Endothelial cell (in vitro differentiated cells): ENCODE data around the gene ITFG2. TPM values are rescaled to one million over a fixed set of nuclear protein-coding genes. Genes with fewer than 3 reads are reported as not detected.
A peak's percentile ranks its signal among the peaks of the same experiment; 100 is the strongest.

Source experiments
- DNase-seq: peaks from one replicate; pipeline ENCODE4 v3.0.0; 2021; ENCODE audit warnings: low spot score
- H3K27ac Mint-ChIP-seq: one replicate; pipeline ENCODE4 v1.8.0; 2021; ENCODE audit warnings: mixed read lengths, inconsistent platforms; ENCODE audit not compliant: unreplicated experiment
- H3K27me3 Mint-ChIP-seq: one replicate; pipeline ENCODE4 v1.8.0; 2021; ENCODE audit warnings: mild to moderate bottlenecking, moderate library complexity, mixed read lengths, inconsistent platforms; ENCODE audit not compliant: unreplicated experiment
- H3K36me3 Mint-ChIP-seq: one replicate; pipeline ENCODE4 v1.8.0; 2021; ENCODE audit warnings: mild to moderate bottlenecking, low read depth, mixed read lengths, inconsistent platforms; ENCODE audit not compliant: unreplicated experiment
- H3K4me1 Mint-ChIP-seq: one replicate; pipeline ENCODE4 v1.8.0; 2021; ENCODE audit warnings: mild to moderate bottlenecking, mixed read lengths, inconsistent platforms; ENCODE audit not compliant: unreplicated experiment
- H3K4me3 Mint-ChIP-seq: one replicate; pipeline ENCODE4 v1.8.0; 2021; ENCODE audit warnings: mild to moderate bottlenecking, mixed read lengths, inconsistent platforms; ENCODE audit not compliant: unreplicated experiment
- H3K9me3 Mint-ChIP-seq: one replicate; pipeline ENCODE4 v1.8.0; 2021; ENCODE audit warnings: mixed read lengths, inconsistent platforms; ENCODE audit not compliant: unreplicated experiment
- CTCF ChIP-seq: fragments of 200-600 bp; sonication (generic); IDR thresholded peaks from one replicate; pipeline ENCODE4 v1.5.0; 2021; ENCODE audit warnings: antibody characterized with exemption; ENCODE audit not compliant: unreplicated experiment
- total RNA-seq: library from RNA; stranded (reverse); fragmentation: NEBNext Ultra II Directional; extraction: Animal tissue kit (Norgen Biotek cat#: 25700); gene quantifications from one replicate; pipeline ENCODE4 v1.2.1, GENCODE V29; 2021; ENCODE audit not compliant: unreplicated experiment

The ITFG2 gene
- total RNA-seq, 1 donor from 2014 or later = 16.3 TPM

- Mint-ChIP-seq H3K9me3 (no peaks in the 10 kb centered on the region), H3K27me3 (peaks cover 8% of the 10 kb centered on the region), H3K27ac (no peak within 1 kb of the TSS), H3K4me3 (peak within 1 kb of the TSS; percentile 84), H3K36me3 (peaks cover 24% of the 10 kb centered on the region), H3K4me1 (peaks cover 18% of the 10 kb centered on the region)
- DNase-seq = peak; percentile 83
- no peak for TF ChIP-seq CTCF
Observed at GRCh38 chr12:2794736-2795289, 17.7 kb upstream of the ITFG2 start, which contains the start of gene FKBP4. FKBP4 (plus strand) TSS chr12:2794970; CDS start chr12:2795140, 170 bp downstream.

- Mint-ChIP-seq H3K9me3 (no peaks in the 10 kb centered on the region), H3K27me3 (peaks cover 8% of the 10 kb centered on the region), H3K36me3 (peaks cover 30% of the 10 kb centered on the region), H3K27ac (peak overlapping the region; percentile 50), H3K4me1 (peaks cover 18% of the 10 kb centered on the region), H3K4me3 (peak overlapping the region; percentile 95)
- peak; percentile 62 for DNase-seq
- TF ChIP-seq CTCF = no peak
Observed at GRCh38 chr12:2795291-2796186, 16.9 kb upstream of the ITFG2 start.

- peak overlapping the region; percentile 95 for H3K4me3 Mint-ChIP-seq
- no peaks in the 10 kb centered on the region for H3K9me3 Mint-ChIP-seq
- H3K27me3 Mint-ChIP-seq = peaks cover 8% of the 10 kb centered on the region
- peak overlapping the region; percentile 50 for H3K27ac Mint-ChIP-seq
- H3K4me1 Mint-ChIP-seq = peaks cover 18% of the 10 kb centered on the region
- DNase-seq = peak; percentile 8
- peaks cover 34% of the 10 kb centered on the region for H3K36me3 Mint-ChIP-seq
- no peak for TF ChIP-seq CTCF
Observed at GRCh38 chr12:2796187-2796666, 16.2 kb upstream of the ITFG2 start.

- DNase-seq = no peak
- Mint-ChIP-seq H3K9me3 (no peaks in the 10 kb centered on the region), H3K27ac (no peak overlapping the region), H3K27me3 (peaks cover 8% of the 10 kb centered on the region), H3K4me3 (peak overlapping the region; percentile 78), H3K4me1 (peaks cover 14% of the 10 kb centered on the region), H3K36me3 (peaks cover 40% of the 10 kb centered on the region)
- no peak for TF ChIP-seq CTCF
Observed at GRCh38 chr12:2797721-2798418, 14.6 kb upstream of the ITFG2 start.
